ENCODE data around the gene OR52N4. TPM values are rescaled to one million over a fixed set of nuclear protein-coding genes. Genes with fewer than 3 reads are reported as not detected.

OR52N4 gene
- polyA plus RNA-seq, 2 donors: 0.04 TPM; not detected in 1

- Histone ChIP-seq H3K27me3 (ENCODE audit: control insufficient read depth in 1 of 2, insufficient read depth in 2 of 2, low read length in 2 of 2) (no peaks in the 10 kb centered on the region), H3K4me1 (ENCODE audit: control insufficient read depth in 2 of 2, insufficient read depth in 2 of 2, low read length in 1 of 2) (no peaks in the 10 kb centered on the region), H3K27ac (ENCODE audit: low read depth in 2 of 2, low read length in 1 of 2) (no peak overlapping the region), H3K4me3 (ENCODE audit: low read depth in 1 of 2, low read length in 2 of 2) (no peak overlapping the region), H3K9me3 (ENCODE audit: control insufficient read depth in 2 of 2, insufficient read depth in 1 of 2, low read depth in 1 of 2, low read length in 1 of 2) (peaks cover 4% of the 10 kb centered on the region in 2 donors), H3K36me3 (ENCODE audit: control insufficient read depth in 2 of 2, insufficient read depth in 2 of 2, low read length in 1 of 2) (no peaks in the 10 kb centered on the region)
Measured at GRCh38 chr11:5737091-5737490, 17.0 kb upstream of the OR52N4 start.

- no peak overlapping the region for H3K4me3 ChIP-seq (ENCODE audit: low read depth in 1 of 2, low read length in 2 of 2)
- H3K27me3 ChIP-seq (ENCODE audit: control insufficient read depth in 1 of 2, insufficient read depth in 2 of 2, low read length in 2 of 2): no peaks in the 10 kb centered on the region
- H3K9me3 ChIP-seq (ENCODE audit: control insufficient read depth in 2 of 2, insufficient read depth in 1 of 2, low read depth in 1 of 2, low read length in 1 of 2): peaks cover 4% of the 10 kb centered on the region in 2 donors
- H3K27ac ChIP-seq (ENCODE audit: low read depth in 2 of 2, low read length in 1 of 2): no peak overlapping the region
- H3K4me1 ChIP-seq (ENCODE audit: control insufficient read depth in 2 of 2, insufficient read depth in 2 of 2, low read length in 1 of 2): no peaks in the 10 kb centered on the region
- H3K36me3 ChIP-seq (ENCODE audit: control insufficient read depth in 2 of 2, insufficient read depth in 2 of 2, low read length in 1 of 2): no peaks in the 10 kb centered on the region
- WGBS, 2 donors: 70 to 78% methylated on average over 6 of the region's 6 CpGs
Measured at GRCh38 chr11:5737670-5738392, 16.2 kb upstream of the OR52N4 start.

DNA sequence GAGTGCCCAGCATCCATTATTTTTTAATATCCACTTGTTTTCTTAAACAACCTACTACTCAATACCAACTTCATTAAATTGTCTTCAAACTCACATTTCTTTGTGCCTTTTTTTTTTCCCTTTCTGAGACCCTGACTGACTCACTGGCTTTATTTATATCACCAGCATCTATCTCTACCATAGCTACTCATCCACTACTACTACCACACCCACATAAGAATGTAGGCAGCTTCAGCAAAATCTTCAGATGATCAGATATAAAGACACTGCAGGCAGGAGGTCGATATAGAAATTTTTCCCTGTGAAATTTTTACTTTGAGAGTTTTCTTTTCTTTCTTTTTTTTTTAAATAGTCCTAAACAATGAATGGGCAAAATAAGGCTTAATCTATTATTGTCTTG is 15.6 kb upstream of the OR52N4 start:
- no peak overlapping the region for H3K4me3 ChIP-seq (ENCODE audit: low read depth in 1 of 2, low read length in 2 of 2)
- no peaks in the 10 kb centered on the region for H3K27me3 ChIP-seq (ENCODE audit: control insufficient read depth in 1 of 2, insufficient read depth in 2 of 2, low read length in 2 of 2)
- H3K4me1 ChIP-seq (ENCODE audit: control insufficient read depth in 2 of 2, insufficient read depth in 2 of 2, low read length in 1 of 2): no peaks in the 10 kb centered on the region
- H3K36me3 ChIP-seq (ENCODE audit: control insufficient read depth in 2 of 2, insufficient read depth in 2 of 2, low read length in 1 of 2): no peaks in the 10 kb centered on the region
- WGBS, 2 donors: 29 to 49% methylated on average over 1 of the region's 1 CpG
- no peak overlapping the region for H3K27ac ChIP-seq (ENCODE audit: low read depth in 2 of 2, low read length in 1 of 2)
- H3K9me3 ChIP-seq (ENCODE audit: control insufficient read depth in 2 of 2, insufficient read depth in 1 of 2, low read depth in 1 of 2, low read length in 1 of 2): peaks cover 4% of the 10 kb centered on the region in 2 donors

DNA sequence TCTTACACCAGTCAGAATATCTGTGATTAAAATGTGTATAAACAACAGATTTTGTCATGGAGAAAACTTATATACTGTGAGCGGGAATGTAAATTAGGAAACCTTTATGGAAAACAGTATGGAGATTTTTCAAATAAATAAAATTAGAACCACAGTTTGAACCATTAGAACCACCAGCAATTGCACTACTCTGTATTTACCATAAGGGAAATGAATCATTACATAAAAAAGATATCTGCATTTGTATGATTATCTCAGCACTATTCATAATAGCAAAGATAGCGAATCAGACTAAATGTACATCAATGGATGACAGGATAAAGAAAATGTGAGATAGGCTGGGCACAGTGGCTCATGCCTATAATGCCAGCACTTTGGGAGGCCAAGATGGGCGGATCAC is 7.4 kb upstream of the OR52N4 start:
- H3K27ac ChIP-seq (ENCODE audit: low read depth in 2 of 2, low read length in 1 of 2): no peak overlapping the region
- H3K4me1 ChIP-seq (ENCODE audit: control insufficient read depth in 2 of 2, insufficient read depth in 2 of 2, low read length in 1 of 2): no peaks in the 10 kb centered on the region
- no peaks in the 10 kb centered on the region for H3K36me3 ChIP-seq (ENCODE audit: control insufficient read depth in 2 of 2, insufficient read depth in 2 of 2, low read length in 1 of 2)
- no peaks in the 10 kb centered on the region for H3K9me3 ChIP-seq (ENCODE audit: control insufficient read depth in 2 of 2, insufficient read depth in 1 of 2, low read depth in 1 of 2, low read length in 1 of 2)
- H3K27me3 ChIP-seq (ENCODE audit: control insufficient read depth in 1 of 2, insufficient read depth in 2 of 2, low read length in 2 of 2): no peaks in the 10 kb centered on the region
- H3K4me3 ChIP-seq (ENCODE audit: low read depth in 1 of 2, low read length in 2 of 2): no peak overlapping the region
- 81 to 87% methylated on average over 3 of the region's 3 CpGs for WGBS, 2 donors

DNA sequence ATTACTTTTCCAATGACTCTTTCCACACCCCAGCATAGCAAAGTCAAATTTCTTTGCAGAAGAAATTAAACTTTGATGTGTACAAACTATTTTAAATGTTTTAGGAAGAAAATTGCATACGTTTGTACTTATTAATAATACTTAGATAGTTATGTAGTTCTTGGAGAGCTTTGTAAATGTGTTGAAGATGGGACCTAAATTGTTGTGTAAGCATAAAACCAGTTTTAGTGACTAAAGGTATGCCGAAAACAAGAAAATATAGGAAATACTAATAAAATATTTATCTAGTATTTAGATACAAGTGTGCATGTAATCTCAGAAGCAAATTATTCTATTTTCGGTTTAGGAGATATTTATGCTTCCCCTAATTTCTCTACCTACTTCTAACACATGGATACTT is 4.2 kb upstream of the OR52N4 start:
- 76 to 84% methylated on average over 3 of the region's 3 CpGs for WGBS, 2 donors
- no peaks in the 10 kb centered on the region for H3K9me3 ChIP-seq (ENCODE audit: control insufficient read depth in 2 of 2, insufficient read depth in 1 of 2, low read depth in 1 of 2, low read length in 1 of 2)
- H3K27ac ChIP-seq (ENCODE audit: low read depth in 2 of 2, low read length in 1 of 2): no peak overlapping the region
- H3K4me1 ChIP-seq (ENCODE audit: control insufficient read depth in 2 of 2, insufficient read depth in 2 of 2, low read length in 1 of 2): no peaks in the 10 kb centered on the region
- no peaks in the 10 kb centered on the region for H3K27me3 ChIP-seq (ENCODE audit: control insufficient read depth in 1 of 2, insufficient read depth in 2 of 2, low read length in 2 of 2)
- H3K36me3 ChIP-seq (ENCODE audit: control insufficient read depth in 2 of 2, insufficient read depth in 2 of 2, low read length in 1 of 2): no peaks in the 10 kb centered on the region
- H3K4me3 ChIP-seq (ENCODE audit: low read depth in 1 of 2, low read length in 2 of 2): no peak overlapping the region

DNA sequence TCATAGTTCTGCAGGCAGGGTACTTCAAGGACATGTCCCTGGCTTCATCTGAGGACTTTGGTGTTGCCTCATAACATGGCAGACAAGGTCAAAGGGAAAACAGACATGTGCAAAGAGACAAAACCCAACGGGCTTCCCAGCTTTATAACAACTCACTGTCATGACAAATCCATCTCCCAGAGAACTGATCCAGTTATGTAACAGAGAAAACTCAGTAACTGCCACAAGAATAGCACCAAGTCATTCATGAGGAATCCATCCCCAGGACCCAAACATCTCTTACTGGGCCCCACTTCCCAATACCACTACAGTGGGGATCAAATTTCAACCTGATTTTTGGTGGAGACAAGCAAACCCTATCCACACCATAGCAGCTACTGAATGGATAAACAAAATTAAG is 13.0 kb downstream of the OR52N4 start:
- WGBS, 2 donors: 52 to 58% methylated on average over 1 of the region's 1 CpG
- Histone ChIP-seq H3K4me1 (ENCODE audit: control insufficient read depth in 2 of 2, insufficient read depth in 2 of 2, low read length in 1 of 2) (no peaks in the 10 kb centered on the region), H3K9me3 (ENCODE audit: control insufficient read depth in 2 of 2, insufficient read depth in 1 of 2, low read depth in 1 of 2, low read length in 1 of 2) (no peaks in the 10 kb centered on the region), H3K27ac (ENCODE audit: low read depth in 2 of 2, low read length in 1 of 2) (no peak overlapping the region), H3K4me3 (ENCODE audit: low read depth in 1 of 2, low read length in 2 of 2) (no peak overlapping the region), H3K27me3 (ENCODE audit: control insufficient read depth in 1 of 2, insufficient read depth in 2 of 2, low read length in 2 of 2) (no peaks in the 10 kb centered on the region), H3K36me3 (ENCODE audit: control insufficient read depth in 2 of 2, insufficient read depth in 2 of 2, low read length in 1 of 2) (no peaks in the 10 kb centered on the region)

GRCh38 chr11:5783255-5783654 is 29.2 kb downstream of the OR52N4 start, which contains the start of gene OR52N5:
TSS of gene OR52N5 (minus strand) at chr11:5783355. CDS start at chr11:5778634, 4,721 bp downstream.
- H3K27me3 ChIP-seq (ENCODE audit: control insufficient read depth in 1 of 2, insufficient read depth in 2 of 2, low read length in 2 of 2): no peaks in the 10 kb centered on the region
- no peaks in the 10 kb centered on the region for H3K4me1 ChIP-seq (ENCODE audit: control insufficient read depth in 2 of 2, insufficient read depth in 2 of 2, low read length in 1 of 2)
- H3K4me3 ChIP-seq (ENCODE audit: low read depth in 1 of 2, low read length in 2 of 2): no peak within 1 kb of the TSS
- 37 to 54% methylated on average over 4 of the region's 4 CpGs for WGBS, 2 donors
- H3K36me3 ChIP-seq (ENCODE audit: control insufficient read depth in 2 of 2, insufficient read depth in 2 of 2, low read length in 1 of 2): no peaks in the 10 kb centered on the region
- no peaks in the 10 kb centered on the region for H3K9me3 ChIP-seq (ENCODE audit: control insufficient read depth in 2 of 2, insufficient read depth in 1 of 2, low read depth in 1 of 2, low read length in 1 of 2)
- H3K27ac ChIP-seq (ENCODE audit: low read depth in 2 of 2, low read length in 1 of 2): no peak within 1 kb of the TSS

DNA sequence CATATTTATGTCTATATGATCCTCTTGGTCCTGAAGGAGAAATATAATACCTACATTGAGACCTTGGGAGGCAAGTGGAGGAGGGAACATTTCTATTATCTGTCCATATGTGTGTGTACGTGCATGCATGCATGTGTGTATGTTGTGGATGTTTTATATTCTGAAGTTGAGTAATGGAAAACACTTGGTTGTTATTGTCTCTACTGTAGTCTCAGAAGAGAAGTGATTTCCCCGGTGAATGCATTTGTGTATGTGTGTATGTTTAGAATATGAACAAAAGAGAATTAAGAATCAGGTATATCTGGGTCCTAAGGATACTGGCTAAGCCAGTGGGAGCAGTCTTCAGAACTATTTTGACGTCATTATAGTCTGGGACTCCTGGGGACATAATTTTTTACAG is 37.1 kb downstream of the OR52N4 start, which contains the start of gene OR52N1:
OR52N1 (minus strand) TSS at position 101 of the 400 bp plus-strand sequence. CDS start 2,449 bp downstream, outside the sequence.
- WGBS, 2 donors: 67 to 72% methylated on average over 3 of the region's 3 CpGs
- no peaks in the 10 kb centered on the region for H3K9me3 ChIP-seq (ENCODE audit: control insufficient read depth in 2 of 2, insufficient read depth in 1 of 2, low read depth in 1 of 2, low read length in 1 of 2)
- no peaks in the 10 kb centered on the region for H3K27me3 ChIP-seq (ENCODE audit: control insufficient read depth in 1 of 2, insufficient read depth in 2 of 2, low read length in 2 of 2)
- no peaks in the 10 kb centered on the region for H3K4me1 ChIP-seq (ENCODE audit: control insufficient read depth in 2 of 2, insufficient read depth in 2 of 2, low read length in 1 of 2)
- no peaks in the 10 kb centered on the region for H3K36me3 ChIP-seq (ENCODE audit: control insufficient read depth in 2 of 2, insufficient read depth in 2 of 2, low read length in 1 of 2)
- H3K4me3 ChIP-seq (ENCODE audit: low read depth in 1 of 2, low read length in 2 of 2): no peak within 1 kb of the TSS
- H3K27ac ChIP-seq (ENCODE audit: low read depth in 2 of 2, low read length in 1 of 2): no peak within 1 kb of the TSS

DNA sequence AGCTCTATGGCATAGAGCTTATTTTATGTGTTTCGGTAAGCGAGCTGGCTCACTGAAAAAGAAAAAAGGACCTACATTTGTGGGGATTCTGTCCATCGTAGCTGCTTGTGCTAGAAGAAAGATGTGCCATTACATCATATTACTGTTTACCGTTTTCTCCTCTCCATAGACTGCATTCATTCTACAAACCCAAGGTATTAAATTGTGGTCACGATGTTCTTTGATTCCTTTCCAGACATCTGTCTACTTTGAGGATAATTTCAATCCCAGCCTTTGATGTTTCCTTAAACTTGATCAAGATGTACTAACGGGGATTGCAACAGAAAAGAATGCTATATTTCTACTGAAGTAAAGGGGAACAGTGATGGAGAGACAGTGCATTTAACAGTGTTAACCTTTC is 42.5 kb downstream of the OR52N4 start:
- Histone ChIP-seq H3K4me3 (ENCODE audit: low read depth in 1 of 2, low read length in 2 of 2) (no peak overlapping the region), H3K27ac (ENCODE audit: low read depth in 2 of 2, low read length in 1 of 2) (no peak overlapping the region), H3K27me3 (ENCODE audit: control insufficient read depth in 1 of 2, insufficient read depth in 2 of 2, low read length in 2 of 2) (no peaks in the 10 kb centered on the region), H3K9me3 (ENCODE audit: control insufficient read depth in 2 of 2, insufficient read depth in 1 of 2, low read depth in 1 of 2, low read length in 1 of 2) (no peaks in the 10 kb centered on the region), H3K36me3 (ENCODE audit: control insufficient read depth in 2 of 2, insufficient read depth in 2 of 2, low read length in 1 of 2) (no peaks in the 10 kb centered on the region), H3K4me1 (ENCODE audit: control insufficient read depth in 2 of 2, insufficient read depth in 2 of 2, low read length in 1 of 2) (no peaks in the 10 kb centered on the region)
- WGBS, 2 donors: 69 to 84% methylated on average over 6 of the region's 6 CpGs

- no peaks in the 10 kb centered on the region for H3K36me3 ChIP-seq (ENCODE audit: control insufficient read depth in 2 of 2, insufficient read depth in 2 of 2, low read length in 1 of 2)
- WGBS, 2 donors: 86 to 91% methylated on average over 5 of the region's 5 CpGs
- no peaks in the 10 kb centered on the region for H3K9me3 ChIP-seq (ENCODE audit: control insufficient read depth in 2 of 2, insufficient read depth in 1 of 2, low read depth in 1 of 2, low read length in 1 of 2)
- no peak overlapping the region for H3K4me3 ChIP-seq (ENCODE audit: low read depth in 1 of 2, low read length in 2 of 2)
- no peak overlapping the region for H3K27ac ChIP-seq (ENCODE audit: low read depth in 2 of 2, low read length in 1 of 2)
- H3K4me1 ChIP-seq (ENCODE audit: control insufficient read depth in 2 of 2, insufficient read depth in 2 of 2, low read length in 1 of 2): no peaks in the 10 kb centered on the region
- no peaks in the 10 kb centered on the region for H3K27me3 ChIP-seq (ENCODE audit: control insufficient read depth in 1 of 2, insufficient read depth in 2 of 2, low read length in 2 of 2)
Measured at GRCh38 chr11:5803982-5804381, 49.9 kb downstream of the OR52N4 start.
